Embryonic facial prominence (tissue), 1 donor: ENCODE data around the gene SEZ6L.

Source experiments
- DNase-seq: peaks from one replicate; pipeline ENCODE4 v3.0.0-alpha.2; 2016; ENCODE audit errors: extremely low spot score

Gene SEZ6L

DNA sequence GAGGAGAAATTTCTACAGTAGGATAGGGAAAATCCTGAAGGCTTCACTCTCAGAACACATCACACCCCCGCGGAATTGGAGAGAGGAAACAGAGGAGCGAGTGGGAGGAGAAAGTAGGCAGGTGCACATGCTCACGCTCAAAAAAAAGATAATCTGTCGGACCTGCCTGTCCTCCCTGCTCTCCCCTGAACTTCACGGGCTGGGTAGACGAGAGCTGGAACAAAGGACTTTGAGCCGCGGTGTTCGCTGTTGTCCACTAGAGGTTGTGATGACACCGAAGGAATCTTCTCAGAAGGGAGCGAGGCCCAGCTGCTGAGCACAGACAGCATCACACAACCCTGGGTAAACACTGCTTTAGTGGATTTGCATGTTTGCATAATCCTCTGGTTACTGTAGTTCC lies 5.0 kb downstream of the SEZ6L start:
- no peak for DNase-seq

DNA sequence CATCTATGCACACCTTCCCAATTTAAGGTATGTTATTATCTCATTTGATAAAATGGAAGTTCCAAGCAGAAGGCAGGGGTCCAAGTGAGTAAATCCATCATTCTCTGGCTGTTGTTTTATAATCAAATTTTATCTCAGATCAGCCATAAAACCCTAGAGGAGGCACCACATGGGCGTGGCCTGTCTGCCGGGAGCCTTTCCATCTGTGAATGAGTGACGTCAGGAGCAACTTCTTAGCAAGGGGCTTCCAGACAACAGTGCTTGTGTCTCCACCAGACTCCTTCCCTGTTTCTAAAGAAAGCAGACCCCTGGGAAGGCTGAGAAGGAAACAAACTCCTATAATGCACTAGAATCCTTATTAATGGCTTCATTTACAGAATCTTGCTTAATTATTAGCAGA lies 13.5 kb downstream of the SEZ6L start:
- DNase-seq, result no peak

DNA sequence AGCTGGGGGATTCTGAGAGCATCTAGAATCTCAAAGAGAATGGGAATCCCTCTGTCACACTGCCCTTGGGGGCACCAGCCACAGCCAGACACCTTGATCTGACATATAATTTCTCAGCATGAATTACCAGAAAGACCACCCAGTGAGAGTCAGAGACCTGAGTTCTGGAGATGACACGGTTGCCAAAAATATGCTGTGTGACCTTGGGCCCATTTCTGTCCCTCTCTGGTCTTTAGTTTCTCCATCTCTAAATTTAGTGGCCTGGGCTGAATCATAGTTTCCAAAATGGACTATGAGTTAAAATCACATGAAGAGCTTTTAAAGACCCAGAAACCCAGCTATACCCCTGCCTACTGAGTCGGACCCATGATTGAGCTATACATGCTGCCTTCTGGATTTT lies 15.9 kb downstream of the SEZ6L start:
- no peak for DNase-seq

DNA sequence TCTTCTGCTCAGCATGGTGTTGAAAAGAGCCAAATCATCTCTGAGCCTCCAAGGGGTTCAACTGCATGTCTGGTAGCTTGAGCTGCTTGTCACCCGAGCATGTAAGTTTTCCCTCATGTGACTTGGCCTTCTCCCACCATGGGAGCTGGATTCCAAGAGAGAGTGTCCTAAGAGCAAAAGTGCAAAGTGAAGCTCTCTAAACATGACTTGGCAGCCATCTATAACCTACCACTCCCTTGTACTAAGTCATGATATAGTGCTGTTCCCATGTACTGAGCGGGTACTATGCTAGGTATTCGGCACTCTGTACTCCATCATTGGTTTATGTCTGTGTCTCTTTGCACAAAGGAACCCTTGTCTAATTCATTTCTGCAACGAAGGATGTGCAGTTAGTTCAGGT lies 19.1 kb downstream of the SEZ6L start:
- DNase-seq, result no peak

DNA sequence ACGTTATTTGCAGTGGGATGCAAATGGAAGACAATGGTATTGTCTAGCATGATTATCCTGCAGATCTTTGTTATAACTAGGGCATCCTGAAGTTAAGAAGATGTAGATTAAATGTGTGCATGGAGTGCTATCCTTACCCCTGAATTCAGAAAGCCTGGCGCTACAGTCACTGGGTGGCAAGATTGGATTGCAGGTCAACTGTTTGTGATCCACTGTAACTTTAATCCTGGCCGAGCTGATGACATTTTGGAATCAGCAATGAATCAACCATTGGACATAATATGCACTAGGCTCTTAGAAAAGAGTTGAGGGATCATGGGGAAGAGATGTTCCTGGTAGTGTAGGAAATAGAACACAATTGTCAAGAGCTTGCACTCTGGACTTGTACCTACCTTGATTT lies 25.1 kb downstream of the SEZ6L start:
- no peak for DNase-seq

DNA sequence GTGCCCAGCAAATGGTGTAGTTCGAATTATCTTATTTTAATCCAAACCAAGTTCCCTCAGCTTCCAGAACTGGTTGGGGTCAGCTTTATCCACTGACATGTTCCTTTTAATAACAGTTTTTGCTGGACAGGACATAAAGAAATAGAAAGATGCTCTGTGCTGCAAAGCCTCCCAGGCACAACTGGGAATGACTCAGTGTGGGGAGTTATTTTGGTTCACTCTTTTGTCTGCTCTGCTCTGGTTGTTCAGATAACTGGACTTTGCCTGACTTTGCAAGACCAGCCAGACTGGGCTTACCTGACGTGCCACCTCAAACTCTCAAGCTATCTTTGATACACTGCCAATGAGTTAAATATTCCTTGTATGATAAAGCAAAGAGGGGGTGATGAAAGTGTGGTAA lies 25.6 kb downstream of the SEZ6L start:
- no peak for DNase-seq

DNA sequence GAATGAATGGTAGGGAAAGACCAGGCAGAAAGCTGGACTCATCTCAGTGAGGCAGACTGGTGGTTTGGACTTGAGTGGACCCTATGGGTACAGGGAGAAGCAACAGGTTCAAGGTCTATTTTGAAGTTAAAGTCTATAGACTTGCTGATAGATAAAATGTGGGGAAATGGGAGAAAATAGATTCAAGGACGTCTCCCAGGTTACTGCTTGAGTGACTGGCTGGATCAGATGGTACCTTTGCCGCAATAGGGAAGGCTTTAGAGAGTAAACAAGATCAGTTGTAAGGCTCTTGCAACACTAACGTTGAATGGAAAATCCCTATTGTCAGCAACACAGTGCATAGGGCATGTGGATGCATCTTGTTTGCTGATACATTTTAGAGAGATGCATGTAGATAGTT lies 27.4 kb downstream of the SEZ6L start:
- DNase-seq, result no peak

DNA sequence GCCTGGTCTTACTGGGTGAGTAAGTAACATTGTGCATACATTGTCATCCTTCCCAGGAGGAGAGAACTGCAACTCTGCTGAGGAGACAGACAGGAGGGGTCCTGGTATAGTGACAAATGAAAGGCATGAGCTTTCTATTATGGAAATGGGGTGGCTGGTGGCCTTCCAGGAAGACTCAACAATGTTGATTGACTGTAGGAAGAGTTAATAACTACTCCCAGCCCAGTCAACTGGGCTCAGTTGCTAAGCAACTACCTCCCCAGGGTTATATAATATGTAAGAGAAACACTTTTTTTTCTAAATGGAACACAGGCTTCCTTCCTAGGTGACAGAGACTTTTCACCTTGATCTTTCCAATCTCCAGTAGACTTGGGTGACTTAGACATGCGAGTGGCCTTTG lies 28.2 kb downstream of the SEZ6L start:
- no peak for DNase-seq

DNA sequence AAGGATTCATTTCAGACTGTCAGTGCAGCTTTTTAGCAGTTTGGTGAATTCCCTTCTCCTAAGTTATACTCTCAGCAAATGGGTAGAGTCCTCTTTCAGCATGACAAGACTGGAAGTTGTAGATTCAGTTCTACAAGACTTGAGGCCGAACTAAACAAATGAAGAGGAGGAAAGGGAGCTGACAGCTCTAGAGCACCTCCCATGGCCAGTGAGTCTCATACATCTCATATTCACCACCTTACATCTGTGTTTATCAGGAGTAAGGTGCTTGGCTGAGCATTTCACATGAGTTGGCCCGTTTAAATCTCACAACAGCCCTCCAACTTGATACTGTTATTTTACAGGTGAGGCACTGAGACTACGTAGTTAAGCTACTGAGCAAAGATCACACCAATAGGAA lies 30.4 kb downstream of the SEZ6L start:
- no peak for DNase-seq

DNA sequence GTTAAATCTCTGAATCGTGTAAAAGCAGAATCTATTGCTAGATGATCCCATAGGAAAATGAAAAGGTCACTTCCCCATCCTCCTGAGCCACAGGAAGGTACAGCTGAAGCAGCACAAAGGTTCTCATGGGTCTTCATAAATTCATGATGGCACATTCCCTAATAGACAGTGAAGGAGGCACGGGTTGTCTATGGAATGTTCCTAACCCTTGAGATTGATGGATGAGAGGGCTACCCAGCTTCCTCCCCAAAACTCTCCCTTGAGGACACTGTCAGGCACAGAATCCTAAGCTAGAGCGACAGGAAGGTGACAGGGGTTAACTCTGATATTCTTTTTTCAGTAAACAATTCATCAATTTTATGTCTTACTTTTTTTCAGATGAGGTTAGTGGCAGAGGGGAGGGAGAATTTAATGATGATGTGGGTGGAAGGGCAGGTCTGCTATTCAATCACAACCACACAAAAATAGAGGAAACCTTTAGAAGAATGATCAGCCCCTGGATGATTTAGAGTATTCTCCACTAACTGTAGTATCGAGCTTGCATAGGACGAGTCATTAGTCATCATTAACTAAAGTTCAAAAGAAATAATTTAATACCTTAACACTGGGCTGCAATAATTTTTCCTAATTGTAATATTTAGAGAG lies 33.1 kb downstream of the SEZ6L start:
- DNase-seq, result no peak

DNA sequence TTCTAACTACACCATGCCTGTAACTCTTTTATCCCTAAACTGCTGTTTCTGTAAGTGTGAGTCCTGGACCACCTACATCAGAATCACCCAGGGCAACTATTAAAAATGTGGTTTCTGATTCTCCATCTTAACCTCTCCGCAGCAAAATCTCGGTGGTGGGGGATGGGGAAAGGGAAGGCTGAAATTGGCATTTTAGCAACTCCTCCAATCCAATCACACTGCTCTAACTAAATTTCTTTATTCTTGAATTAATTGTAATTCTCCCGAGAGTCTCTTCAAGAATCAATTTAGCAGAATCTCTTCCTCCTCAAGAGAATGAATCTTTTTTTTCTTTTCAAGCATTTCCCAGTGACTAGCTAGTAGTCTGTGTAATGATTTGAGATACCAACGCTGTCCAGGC lies 36.2 kb downstream of the SEZ6L start:
- no peak for DNase-seq

DNA sequence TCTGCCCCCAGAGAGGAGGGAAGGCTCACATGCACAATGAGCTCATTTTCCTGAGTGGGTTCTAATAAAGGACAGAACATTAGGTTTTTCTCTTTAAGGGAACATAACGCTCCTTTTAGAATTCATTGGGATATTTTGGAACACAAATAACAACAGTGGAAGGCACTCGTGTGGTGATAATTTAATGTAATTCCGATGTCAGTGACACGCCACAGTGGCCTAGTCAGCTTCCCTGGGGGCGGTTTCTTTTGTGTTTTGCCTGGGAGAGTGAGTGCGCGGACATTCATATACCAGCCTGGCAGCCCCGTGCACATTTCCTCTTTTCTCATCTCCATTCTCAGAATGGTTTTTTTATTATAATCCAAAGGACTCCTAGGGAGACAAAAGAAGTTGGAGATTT lies 41.1 kb downstream of the SEZ6L start:
- DNase-seq, result no peak

DNA sequence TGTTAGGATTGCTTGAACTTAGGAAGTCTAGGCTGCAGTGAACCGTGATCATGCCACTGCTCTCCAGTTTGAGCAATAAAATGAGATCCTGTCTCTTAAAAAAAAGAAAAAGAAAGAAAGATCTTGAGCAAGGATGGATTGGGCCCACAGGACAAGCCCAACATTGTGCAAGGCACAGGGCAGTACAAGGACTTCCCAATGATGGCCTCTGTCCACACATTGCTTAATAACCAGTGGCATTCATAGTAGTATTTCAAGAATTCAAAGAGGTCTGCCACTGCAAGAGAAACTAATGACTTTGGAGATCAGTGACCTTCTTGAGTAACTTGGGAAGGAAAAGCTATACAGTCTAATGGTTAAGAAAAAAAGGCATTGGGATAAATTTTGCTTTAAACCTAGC lies 44.6 kb downstream of the SEZ6L start:
- DNase-seq, result no peak

DNA sequence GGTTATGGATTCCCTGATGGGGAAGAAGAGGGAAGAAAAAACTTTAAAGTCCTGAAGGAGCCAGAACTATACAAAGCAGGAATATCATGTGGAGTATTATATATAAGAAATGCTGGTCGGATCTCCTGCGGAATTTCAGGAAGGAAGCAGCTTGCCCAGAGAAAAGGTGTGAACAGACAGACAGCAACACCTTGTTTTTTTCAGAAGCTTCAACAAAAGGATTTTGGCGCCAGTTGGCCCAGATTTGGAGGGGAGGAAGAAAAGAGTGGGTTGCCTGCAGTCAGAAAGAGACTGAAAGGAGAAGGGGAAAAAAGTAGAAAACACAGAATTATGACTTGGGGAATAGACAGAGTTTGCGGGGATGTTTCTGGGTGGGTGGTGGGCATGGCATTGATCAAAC lies 45.2 kb downstream of the SEZ6L start:
- no peak for DNase-seq

DNA sequence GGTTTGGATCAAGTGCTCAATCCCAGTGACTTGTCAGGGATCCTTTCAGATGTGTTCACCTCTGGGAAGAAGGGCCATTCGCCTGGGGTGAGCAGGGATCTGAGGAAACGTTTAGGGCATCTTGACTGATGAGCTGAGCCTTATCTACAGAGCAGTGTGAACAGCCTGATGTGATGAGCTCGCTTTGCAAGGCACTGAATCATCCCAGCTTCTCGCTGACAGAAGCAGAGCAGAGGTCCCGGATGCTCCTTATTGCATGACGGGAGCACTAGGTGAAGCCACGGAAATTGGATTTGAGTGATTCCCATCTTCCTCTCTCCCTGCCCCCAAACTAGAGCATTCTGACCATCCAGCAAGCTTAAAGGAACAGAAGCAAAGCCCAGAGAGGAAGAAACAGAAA lies 46.5 kb downstream of the SEZ6L start:
- DNase-seq, result no peak

DNA sequence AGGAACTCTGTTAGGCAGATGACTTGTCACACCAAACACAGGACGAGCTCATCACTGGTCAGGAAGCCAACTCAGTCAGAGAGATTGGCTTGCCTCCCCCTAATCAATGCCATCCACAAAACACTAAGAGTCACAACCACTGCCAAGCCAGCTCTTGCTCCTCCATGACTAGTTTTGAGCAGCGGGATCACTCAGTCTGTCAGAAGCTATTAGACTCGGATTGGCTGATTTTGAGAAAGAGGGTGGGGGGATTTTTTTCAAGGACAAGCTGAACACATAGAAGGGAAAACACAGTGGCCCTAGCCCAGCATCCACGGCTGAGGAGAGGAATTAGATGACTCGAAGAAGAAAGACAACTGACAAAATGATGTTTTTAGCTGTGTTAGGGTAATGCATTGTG lies 55.9 kb downstream of the SEZ6L start:
- no peak for DNase-seq

DNA sequence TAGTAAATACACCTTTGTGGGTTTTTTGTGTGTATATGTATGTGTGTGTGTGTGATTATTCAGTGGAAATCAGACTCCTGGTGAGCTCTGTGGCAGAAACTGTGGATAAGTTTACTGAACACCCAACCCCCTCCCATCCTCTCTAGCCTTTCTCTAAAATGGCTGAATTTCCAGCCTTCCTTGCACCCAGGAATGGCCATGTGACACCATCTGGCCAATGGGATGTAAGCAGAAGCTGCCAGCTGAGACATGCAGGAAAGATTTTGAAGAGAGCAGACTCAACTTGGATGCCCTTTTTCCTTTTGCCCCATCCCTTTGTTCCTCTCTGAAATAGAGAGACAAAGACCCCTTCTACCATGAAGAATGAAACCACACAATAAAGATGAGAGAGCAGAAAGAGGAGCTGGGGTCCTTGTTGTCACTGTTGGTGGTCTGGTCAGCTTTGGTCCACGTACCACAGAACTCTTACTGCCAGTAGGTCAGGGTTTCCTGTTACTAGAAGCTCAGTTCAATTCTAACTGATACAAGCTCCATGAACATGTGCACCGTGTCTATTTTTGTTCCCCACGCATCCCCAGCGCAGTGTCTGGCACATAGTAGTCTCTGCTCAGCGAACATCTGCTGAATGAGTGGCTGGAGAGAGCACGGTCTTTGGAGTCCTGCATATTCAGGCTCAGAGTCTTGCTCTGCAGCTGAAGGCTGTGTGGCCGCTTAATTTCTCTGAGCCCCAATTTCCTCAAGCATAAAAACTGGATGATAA lies 57.5 kb downstream of the SEZ6L start:
- no peak for DNase-seq

DNA sequence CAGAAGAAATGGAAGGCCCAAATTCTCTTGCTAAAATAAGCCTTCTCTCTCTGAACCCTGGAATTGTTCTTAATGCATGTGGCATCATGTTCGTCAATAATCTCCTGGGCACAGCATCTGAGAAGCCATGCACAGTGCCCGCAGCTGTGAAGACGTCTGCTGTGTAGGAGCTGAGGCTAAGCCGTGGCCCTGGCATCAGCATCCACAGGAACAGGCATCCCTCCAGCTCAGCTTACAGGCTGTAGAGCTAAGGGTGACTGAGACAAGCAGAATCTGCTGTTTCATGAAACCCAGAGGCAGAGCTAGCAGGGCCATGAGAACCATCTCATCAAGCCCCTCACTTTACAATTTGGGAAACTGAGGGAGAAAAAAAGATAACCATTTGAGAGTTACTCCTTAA lies 60.6 kb downstream of the SEZ6L start:
- no peak for DNase-seq

DNA sequence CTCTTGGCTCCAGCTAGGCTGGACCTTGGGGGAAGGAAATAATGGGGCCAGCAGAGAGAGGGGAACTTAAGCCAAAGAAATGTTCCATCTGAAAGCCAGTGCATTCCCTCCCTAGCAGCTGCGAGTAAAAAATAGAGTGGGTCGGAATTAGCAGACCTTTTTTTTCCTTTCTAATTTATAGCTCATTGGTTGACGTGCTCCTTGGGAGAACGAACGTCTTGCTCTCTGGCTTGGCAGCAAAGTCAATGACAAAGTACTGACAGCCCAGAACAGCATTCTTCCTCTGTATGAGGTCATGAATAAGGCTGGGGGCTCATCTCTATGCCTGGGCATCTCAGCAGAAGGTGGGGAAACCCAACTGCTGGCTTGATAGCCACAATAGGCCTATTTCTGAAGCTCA lies 65.0 kb downstream of the SEZ6L start:
- DNase-seq, result no peak

DNA sequence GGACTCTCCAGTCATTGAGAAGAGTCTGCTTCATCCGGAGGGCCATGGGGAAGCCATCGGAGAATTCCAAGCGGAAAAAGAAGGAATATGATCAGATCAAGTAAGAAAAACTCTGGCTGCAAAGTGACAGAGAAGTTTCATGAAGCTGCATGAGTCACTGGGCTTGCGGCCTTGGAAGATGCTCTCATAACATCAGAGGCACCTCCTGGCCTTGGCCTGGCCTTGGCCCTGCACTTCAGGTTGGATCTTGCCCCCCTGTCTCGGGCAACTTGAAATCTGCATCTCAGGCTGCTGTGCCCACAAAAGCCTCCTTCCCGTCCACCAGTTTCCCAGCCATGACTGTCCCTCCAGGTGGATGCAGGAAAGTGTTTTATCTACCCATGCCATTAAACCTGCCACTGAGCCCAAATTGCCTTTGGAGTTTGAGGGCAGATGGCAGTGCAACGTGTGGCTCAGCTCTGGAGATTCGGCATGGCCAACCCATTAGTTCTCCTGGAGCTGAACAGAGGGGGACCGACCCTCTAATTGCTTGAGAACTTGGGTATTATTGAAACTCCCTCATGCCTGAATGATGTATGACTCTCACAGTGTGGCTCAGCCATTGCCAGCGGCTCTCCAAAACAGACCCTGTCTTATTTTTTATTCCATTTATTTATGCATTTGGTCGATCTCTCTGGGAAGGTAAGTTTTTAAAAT lies 66.7 kb downstream of the SEZ6L start:
- DNase-seq, result no peak

DNA sequence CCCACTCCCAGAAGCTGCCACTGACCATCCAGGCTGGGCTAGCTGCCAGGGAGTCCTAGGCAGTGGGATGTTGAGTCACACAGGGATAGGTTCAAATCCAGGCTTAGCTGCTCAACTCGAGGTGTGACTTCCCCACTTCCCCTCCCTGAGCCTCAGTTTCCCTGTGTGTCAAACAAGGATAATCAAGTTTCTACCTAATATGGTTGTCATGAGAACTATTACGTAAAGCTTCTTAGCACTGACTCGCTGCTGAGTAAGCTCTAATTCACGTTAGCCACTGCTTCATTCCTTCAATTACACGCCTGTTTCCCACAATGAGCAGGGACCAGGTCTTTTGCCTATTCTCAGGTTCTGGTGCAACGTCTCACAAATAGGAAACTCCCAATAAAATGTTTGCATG lies 67.7 kb downstream of the SEZ6L start:
- DNase-seq, result no peak

DNA sequence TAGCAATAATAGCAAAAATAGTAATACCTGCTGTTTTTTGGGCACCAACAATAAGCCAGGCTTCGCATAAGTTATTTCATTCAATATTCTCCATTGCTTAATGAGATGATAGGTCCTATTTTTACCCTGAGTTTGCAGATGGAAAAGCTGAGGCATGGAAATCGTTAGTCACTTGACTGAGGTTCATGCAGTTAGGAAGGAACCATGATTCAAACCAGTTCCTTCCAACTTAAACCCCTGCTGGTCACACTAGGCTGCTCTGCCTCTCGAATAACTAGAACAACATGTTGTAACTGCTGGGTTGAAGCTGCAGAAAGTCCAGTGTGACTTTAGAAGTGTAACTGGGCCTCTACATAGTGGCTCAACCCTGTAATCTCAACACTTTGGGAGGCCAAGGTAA lies 69.3 kb downstream of the SEZ6L start:
- DNase-seq, result no peak

DNA sequence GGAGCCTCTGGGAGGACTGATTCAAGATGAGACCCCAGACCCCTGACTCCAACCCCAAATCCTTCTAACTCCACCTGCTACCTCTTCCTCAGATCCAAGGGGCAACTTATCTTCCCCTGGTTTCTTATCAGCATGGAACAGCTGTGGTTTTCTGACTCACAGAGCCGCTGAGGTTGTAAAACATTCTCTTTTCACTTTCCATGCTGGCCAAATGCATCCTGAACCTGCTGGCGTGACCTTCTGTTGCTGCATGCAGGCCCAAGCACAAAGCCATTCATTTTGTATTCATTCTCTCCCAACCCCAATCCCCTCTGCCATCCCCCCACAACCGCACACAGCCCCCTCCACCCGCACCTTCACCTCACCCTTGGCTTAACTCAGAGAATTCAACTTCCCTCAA lies 70.3 kb downstream of the SEZ6L start:
- DNase-seq, result no peak
